NCI-H2029 treated with DMSO at 0.1 percent for 48 hours (cell line): ENCODE measurements around the gene CDH4.

Experiments used
- DNase-seq: peaks from one replicate; lab custom pipeline; 2025; lab: John Stamatoyannopoulos, UW

The CDH4 gene

DNA sequence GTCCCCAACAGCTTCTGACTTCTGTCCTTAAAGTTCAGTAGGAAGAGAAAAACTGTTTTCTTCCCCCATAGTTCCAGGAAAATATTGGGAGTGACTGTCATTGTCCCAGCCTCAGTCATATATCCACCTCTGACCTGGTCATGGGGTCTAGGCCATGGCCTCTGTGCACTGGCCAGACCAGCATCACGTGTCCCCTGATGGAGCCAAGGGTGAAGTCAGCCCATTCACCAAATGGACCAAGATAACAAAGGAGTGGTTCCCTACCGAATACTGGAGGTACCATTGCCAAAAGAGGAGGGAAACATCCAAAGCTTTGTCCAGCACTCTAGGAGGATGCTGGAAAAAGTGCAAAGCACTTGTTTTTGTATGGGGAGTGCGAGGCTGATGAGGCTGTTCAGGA, 418.2 kb downstream of the CDH4 start:
- no peak for DNase-seq

DNA sequence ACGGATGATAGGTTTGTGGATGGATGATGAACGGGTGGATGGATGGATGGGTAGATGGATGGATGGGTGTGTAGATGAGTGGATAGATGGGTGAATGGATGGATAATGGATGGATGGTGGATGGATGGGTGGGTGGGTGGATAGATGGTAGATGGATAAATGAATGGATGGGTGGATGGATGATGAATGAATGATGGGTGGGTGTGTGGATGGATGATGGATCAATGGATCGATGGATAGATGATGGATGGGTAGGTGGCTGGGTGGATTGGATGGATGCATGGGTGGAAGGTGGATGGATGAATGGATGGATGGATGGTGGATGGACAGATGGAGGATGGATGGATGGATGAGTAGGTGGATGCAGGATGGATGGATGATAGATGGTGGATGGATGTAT, 419.5 kb downstream of the CDH4 start:
- no peak for DNase-seq

DNA sequence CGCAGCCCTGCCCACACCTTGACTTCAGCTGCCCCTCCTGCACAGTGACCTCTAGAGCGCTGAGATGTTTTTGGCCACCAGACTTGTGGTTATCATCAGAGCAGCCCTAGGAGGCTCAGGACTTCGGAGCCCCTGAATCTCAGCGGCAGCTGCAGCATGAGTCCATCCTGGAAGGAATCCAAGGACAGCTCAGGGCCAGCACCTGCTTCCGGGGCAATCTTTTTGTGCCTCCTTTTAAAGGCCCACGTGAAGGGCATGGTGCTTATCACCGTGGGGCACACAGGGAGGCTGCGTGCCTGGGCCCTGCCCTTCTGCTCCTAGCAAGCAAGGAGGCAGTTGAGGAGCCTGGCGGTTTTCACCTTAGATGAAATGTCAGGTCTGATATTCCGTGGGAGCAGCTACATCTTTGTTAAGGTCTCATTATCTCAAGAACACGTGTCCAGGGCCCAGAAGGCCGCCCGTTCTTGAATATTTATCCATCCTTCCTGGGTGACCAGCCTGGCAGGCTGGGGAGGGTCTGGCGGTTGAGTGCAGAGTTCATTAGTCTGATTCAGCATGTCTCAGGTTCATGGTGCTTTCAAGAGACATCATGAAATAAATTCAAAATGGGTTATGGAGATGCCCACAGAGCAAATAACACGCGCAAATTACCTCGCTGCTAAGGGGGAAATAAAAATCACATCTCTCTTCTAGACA, 421.2 kb downstream of the CDH4 start:
- DNase-seq, result no peak

GRCh38 chr20:61674121-61674520, 422.1 kb downstream of the CDH4 start:
- DNase-seq, result no peak

DNA sequence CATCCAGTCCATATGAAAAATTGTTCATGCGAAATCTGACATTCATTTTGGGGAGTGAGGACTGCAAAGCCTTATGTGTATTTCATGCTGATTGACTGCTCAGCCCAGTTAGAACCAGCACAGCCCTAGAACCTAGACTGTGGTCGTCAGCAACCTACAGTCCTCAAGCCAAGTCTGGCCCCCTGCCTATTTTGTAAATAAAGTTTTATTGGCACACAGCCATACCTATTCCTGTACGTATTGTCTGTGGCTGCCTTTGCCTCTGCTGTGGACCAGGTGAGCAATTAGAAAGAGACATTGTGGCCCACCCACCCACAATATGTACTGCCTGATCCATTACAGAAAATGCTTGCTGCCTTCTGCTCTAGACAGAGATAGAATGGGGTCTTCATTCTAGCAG, 422.6 kb downstream of the CDH4 start:
- no peak for DNase-seq

DNA sequence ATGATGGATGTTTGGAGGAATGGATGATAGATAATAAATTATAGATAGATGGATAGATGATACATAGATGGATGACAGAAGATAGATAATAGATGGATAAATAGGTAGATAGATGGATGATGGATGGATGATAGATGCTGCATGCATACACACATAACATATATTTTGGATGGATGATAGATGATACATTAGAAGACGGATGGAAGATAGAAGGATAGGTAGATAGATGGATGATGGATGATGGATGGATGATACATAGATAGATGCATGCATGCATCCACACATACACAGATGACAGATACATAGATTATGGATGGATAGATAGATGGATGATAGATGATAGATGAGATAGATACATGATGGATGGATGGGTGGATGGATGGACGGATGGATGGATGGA, 425.9 kb downstream of the CDH4 start:
- no peak for DNase-seq

DNA sequence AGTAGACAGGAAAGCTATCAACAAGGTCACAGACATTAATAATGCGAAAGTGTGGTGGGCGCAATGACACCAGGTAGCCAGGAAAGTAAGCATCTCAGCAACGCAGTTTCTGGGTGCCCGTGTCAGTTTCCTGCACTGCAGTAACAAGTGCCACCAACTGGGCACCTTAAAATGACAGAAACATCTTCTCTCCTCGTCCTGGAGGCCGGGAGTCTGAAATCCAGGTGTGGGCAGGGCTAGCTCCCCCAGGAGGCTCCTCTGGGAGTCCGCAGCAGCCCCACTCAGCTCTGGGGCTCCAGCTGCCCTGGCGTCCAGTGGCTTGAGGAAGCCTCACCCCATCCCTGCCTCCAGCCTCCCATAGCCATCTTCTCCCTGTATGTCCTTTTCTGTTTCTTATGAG, 426.4 kb downstream of the CDH4 start:
- no peak for DNase-seq

DNA sequence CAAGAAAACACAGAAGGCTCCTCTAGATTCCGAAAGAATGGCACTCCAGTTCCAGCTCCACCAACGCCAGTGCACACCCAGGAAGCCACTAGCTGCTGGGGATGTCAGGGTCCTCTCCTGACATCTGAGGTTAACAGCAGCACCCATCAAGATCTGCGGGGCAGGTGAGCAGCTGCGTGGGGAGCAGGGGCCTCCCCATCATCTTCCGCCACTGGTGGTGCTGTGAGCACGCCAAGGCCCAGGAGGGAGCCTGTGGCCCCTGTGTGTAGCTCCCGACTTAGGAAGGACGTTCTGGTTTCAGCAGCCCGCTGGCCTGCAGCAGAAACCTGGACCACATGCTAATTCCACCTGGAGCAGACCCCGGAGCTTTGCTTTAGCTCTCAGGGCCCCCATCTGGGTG, 427.4 kb downstream of the CDH4 start:
- DNase-seq, result no peak

GRCh38 chr20:61680096-61680495, 428.0 kb downstream of the CDH4 start:
- no peak for DNase-seq

GRCh38 chr20:61682114-61682995, 430.3 kb downstream of the CDH4 start:
- DNase-seq, result no peak

GRCh38 chr20:61682996-61683681, 431.1 kb downstream of the CDH4 start:
- DNase-seq, result no peak

GRCh38 chr20:61683721-61684120, 431.7 kb downstream of the CDH4 start:
- DNase-seq, result no peak

- DNase-seq, result no peak
Observed at GRCh38 chr20:61684136-61684535, 432.1 kb downstream of the CDH4 start.

- DNase-seq, result no peak
Observed at GRCh38 chr20:61684583-61685235, 432.6 kb downstream of the CDH4 start.

GRCh38 chr20:61685462-61685861, 433.4 kb downstream of the CDH4 start:
- DNase-seq, result no peak

- no peak for DNase-seq
Observed at GRCh38 chr20:61686051-61686936, 434.2 kb downstream of the CDH4 start.

GRCh38 chr20:61688411-61688810, 436.4 kb downstream of the CDH4 start:
- DNase-seq, result no peak

DNA sequence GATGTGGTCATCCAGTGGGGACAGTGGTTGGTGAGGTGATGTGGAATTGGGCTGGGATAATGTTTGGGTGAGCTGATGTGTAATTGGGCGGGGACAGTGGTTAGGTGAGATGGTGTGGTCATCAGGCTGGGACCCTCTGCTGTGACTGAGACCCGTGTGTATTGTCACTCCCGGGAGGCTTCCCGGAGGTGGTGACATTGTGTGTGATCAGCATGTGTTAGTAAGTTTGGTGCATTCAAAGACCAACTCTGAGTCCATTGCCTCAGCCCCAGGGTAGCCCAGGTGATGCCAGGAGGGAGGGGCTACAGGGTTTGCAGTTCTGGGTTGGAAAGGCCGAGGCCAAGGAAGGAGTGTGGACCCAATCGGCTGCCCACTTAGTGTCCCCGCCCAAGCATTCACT, 438.1 kb downstream of the CDH4 start:
- DNase-seq, result no peak

- DNase-seq, result no peak
Observed at GRCh38 chr20:61690993-61691838, 439.2 kb downstream of the CDH4 start.

DNA sequence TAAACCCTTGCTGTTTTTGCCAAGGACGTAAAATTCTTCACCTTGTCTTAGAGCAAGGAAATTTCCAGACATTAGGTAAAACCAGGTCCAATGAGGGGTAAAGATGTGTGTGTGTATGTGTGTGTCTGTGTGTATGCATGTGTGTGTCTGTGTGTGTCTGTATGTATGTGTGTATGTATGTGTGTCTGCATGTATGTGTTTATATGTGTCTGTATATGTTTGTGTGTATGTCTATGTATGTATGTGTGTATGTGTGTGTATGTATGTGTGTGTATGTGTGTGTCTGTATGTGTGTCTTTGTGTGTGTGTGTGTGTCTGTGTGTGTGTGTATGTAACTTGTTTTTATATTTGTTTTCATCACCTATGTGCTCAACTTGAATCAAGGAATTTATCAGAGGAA, 439.9 kb downstream of the CDH4 start:
- DNase-seq, result no peak
